HepG2 (cell line): ENCODE results near the gene AFDN. TPM values are rescaled to one million over a fixed set of nuclear protein-coding genes. Genes with fewer than 3 reads are reported as not detected.
A peak's percentile ranks its signal among the peaks of the same experiment; 100 is the strongest.

ENCODE experiments used
- AHR ChIP-seq: IDR thresholded peaks from 2 replicates; pipeline ENCODE4 v1.6.1; 2018; ENCODE audit warnings: missing genetic modification reagents, missing compliant biosample characterization
- CBX1 ChIP-seq: IDR thresholded peaks from one replicate; pipeline ENCODE4 v1.6.1; 2016; ENCODE audit warnings: antibody characterized with exemption, low read depth
- CENPT ChIP-seq: sonication (generic); formaldehyde crosslinking; IDR thresholded peaks from 2 replicates; pipeline ENCODE4 v1.8.0; 2022; ENCODE audit warnings: low read depth, mild to moderate bottlenecking, moderate library complexity, missing genetic modification reagents
- DNMT1 ChIP-seq: sonication (generic); formaldehyde crosslinking; IDR thresholded peaks from 2 replicates; pipeline ENCODE4 v1.5.1; 2020; ENCODE audit warnings: mild to moderate bottlenecking, missing genetic modification reagents
- ELF1 ChIP-seq: sonication (generic); formaldehyde crosslinking; IDR thresholded peaks from 2 replicates; pipeline ENCODE4 v1.4.0; 2020; ENCODE audit warnings: missing genetic modification reagents
- FIP1L1 ChIP-seq: fragments of 200-400 bp; formaldehyde crosslinking; IDR thresholded peaks from 2 replicates; pipeline ENCODE4 v1.6.1; 2018; ENCODE audit warnings: low read depth, mild to moderate bottlenecking, low read length, moderate library complexity, borderline replicate concordance; ENCODE audit not compliant: insufficient read depth
- FOXK1 ChIP-seq: sonication (generic); formaldehyde crosslinking; IDR thresholded peaks from 2 replicates; pipeline ENCODE4 v1.4.0; 2020; ENCODE audit warnings: low read depth, missing genetic modification reagents, borderline replicate concordance
- IKZF5 ChIP-seq: IDR thresholded peaks from 2 replicates; pipeline ENCODE4 v1.6.1; 2018; ENCODE audit warnings: missing genetic modification reagents, mild to moderate bottlenecking, missing compliant biosample characterization
- JARID2 ChIP-seq: sonication (generic); formaldehyde crosslinking; IDR thresholded peaks from 2 replicates; pipeline ENCODE4 v1.8.1; 2023; ENCODE audit warnings: missing genetic modification reagents, inconsistent platforms; ENCODE audit not compliant: insufficient replicate concordance
- MXI1 ChIP-seq: IDR thresholded peaks from 3 replicates; pipeline ENCODE4 v1.6.1; 2012; ENCODE audit warnings: low read depth, low read length, inconsistent platforms, borderline replicate concordance
- NFKBIZ ChIP-seq: IDR thresholded peaks from 2 replicates; pipeline ENCODE4 v1.6.1; 2018; ENCODE audit warnings: missing genetic modification reagents, missing compliant biosample characterization
- NFYB ChIP-seq: sonication (generic); formaldehyde crosslinking; IDR thresholded peaks from 2 replicates; pipeline ENCODE4 v1.4.0; 2020; ENCODE audit warnings: missing genetic modification reagents
- PLRG1 ChIP-seq: fragments of 450-650 bp; conservative IDR thresholded peaks from 2 replicates; pipeline ENCODE4 v1.6.1; 2016
- SMC3 ChIP-seq: IDR thresholded peaks from 2 replicates; pipeline ENCODE4 v1.6.1; 2011; ENCODE audit warnings: low read length, improper control_type of control experiment
- SP1 ChIP-seq, 2 experiments: fragments of 450-650 bp in 1 of 2; sonication (generic) in 1 of 2; formaldehyde crosslinking in 1 of 2; IDR thresholded peaks; 2 replicates each; pipeline versions ENCODE4 v1.4.0 to v1.6.1; 2016 to 2020; ENCODE audit warnings: missing genetic modification reagents in 1 of 2
- SUZ12 ChIP-seq: fragments of 150-350 bp; IDR thresholded peaks from 2 replicates; pipeline ENCODE4 v1.6.1; 2014; ENCODE audit warnings: low read depth, low read length
- SYNCRIP ChIP-seq: fragments of 200-400 bp; formaldehyde crosslinking; IDR thresholded peaks from 2 replicates; pipeline ENCODE4 v1.6.1; 2018; ENCODE audit warnings: mild to moderate bottlenecking, low read depth, low read length; ENCODE audit not compliant: insufficient read depth
- ZEB1 ChIP-seq: IDR thresholded peaks from 2 replicates; pipeline ENCODE4 v1.6.1; 2012; ENCODE audit warnings: mild to moderate bottlenecking, low read depth, inconsistent platforms; ENCODE audit not compliant: insufficient replicate concordance
- ZNF407 ChIP-seq: sonication (generic); formaldehyde crosslinking; IDR thresholded peaks from one replicate; pipeline ENCODE4 v1.5.1; 2020; ENCODE audit warnings: mild to moderate bottlenecking, missing genetic modification reagents; ENCODE audit errors: not compliant biosample characterization
- ZNF501 ChIP-seq: sonication (generic); formaldehyde crosslinking; IDR thresholded peaks from 2 replicates; pipeline ENCODE4 v1.5.1; 2020; ENCODE audit warnings: mild to moderate bottlenecking, moderate library complexity, missing genetic modification reagents
- ZNF83 ChIP-seq: sonication (generic); formaldehyde crosslinking; IDR thresholded peaks from 2 replicates; pipeline ENCODE4 v1.4.0; 2020; ENCODE audit warnings: missing genetic modification reagents, mild to moderate bottlenecking, borderline replicate concordance
- ZNF891 ChIP-seq: sonication (generic); formaldehyde crosslinking; IDR thresholded peaks from 2 replicates; pipeline ENCODE4 v1.5.0; 2020; ENCODE audit warnings: mild to moderate bottlenecking, missing genetic modification reagents
- polyA plus RNA-seq, 8 experiments: library from polyadenylated mRNA; depleted of rRNA in 3 of 8; stranded (reverse) in 7 of 8; unstranded in 1 of 8; fragments of >200 nt; fragmentation: Illumina TruSeq in 4 of 8; extraction: Trizol in 4 of 8; gene quantifications; 2 replicates each; pipeline versions ENCODE4 v1.2.1 to v1.2.3, GENCODE V29; 2011 to 2016; ENCODE audit warnings: low read depth in 4 of 8, missing spikeins in 1 of 8, mixed read lengths in 1 of 8; ENCODE audit not compliant: insufficient read depth in 1 of 8
- total RNA-seq, 5 experiments: library from RNA; depleted of rRNA; stranded (reverse); fragments of >200 nt; fragmentation: Illumina TruSeq; extraction: Trizol; gene quantifications; 2 replicates each; pipeline ENCODE4 v1.2.3, GENCODE V29; 2016; ENCODE audit warnings: low read depth in 1 of 5

The AFDN gene
- total and polyA plus RNA-seq, 2 of the 13 experiments (the other 11 are each of a cell fraction or from before 2014, with no cell fraction given): 136 to 151 TPM

GRCh38 chr6:167827583-167828324 lies 1.0 kb downstream of the AFDN start (continued):
- TF ChIP-seq SMC3: no peak
- no peak for TF ChIP-seq MXI1
- TF ChIP-seq ZNF407 (CRISPR knock-in tag): no peak
- no peak for TF ChIP-seq DNMT1 (CRISPR knock-in tag)
- no peak for TF ChIP-seq CBX1
- no peak for TF ChIP-seq SP1 (IDR thresholded peaks at IDR 0.05)
- TF ChIP-seq SP1 (CRISPR knock-in tag; IDR thresholded peaks at IDR 0.05): no peak
- no peak for TF ChIP-seq ZNF83 (CRISPR knock-in tag)
- TF ChIP-seq CENPT: no peak
- TF ChIP-seq ZEB1: no peak
- TF ChIP-seq ZNF501: peak; percentile 47; the same call in 1 of the 2 replicates
- no peak for TF ChIP-seq AHR
- no peak for TF ChIP-seq NFKBIZ (CRISPR knock-in tag)
- no peak for TF ChIP-seq SYNCRIP
- TF ChIP-seq FIP1L1: no peak
- no peak for TF ChIP-seq JARID2 (CRISPR knock-in tag)
- TF ChIP-seq FOXK1: no peak
- peak; percentile 68; the same call in 1 of the 2 replicates for TF ChIP-seq IKZF5
- TF ChIP-seq ELF1 (CRISPR knock-in tag): no peak
- no peak; the same call in 1 of the 2 replicates for TF ChIP-seq ZNF891 (CRISPR knock-in tag)
- TF ChIP-seq SUZ12: no peak
- TF ChIP-seq PLRG1: no peak
- no peak for TF ChIP-seq NFYB (CRISPR knock-in tag)
